HG02840 (cell line): ENCODE measurements around the gene GNAO1.

Experiments used
- ATAC-seq: cut with Tn5 transposase; IDR thresholded peaks from one replicate; pipeline ENCODE4 v1.9.1; 2021; ENCODE audit warnings: mild to moderate bottlenecking, moderate library complexity, moderate number of reproducible peaks; ENCODE audit not compliant: unreplicated experiment, low FRiP score

The GNAO1 gene

DNA sequence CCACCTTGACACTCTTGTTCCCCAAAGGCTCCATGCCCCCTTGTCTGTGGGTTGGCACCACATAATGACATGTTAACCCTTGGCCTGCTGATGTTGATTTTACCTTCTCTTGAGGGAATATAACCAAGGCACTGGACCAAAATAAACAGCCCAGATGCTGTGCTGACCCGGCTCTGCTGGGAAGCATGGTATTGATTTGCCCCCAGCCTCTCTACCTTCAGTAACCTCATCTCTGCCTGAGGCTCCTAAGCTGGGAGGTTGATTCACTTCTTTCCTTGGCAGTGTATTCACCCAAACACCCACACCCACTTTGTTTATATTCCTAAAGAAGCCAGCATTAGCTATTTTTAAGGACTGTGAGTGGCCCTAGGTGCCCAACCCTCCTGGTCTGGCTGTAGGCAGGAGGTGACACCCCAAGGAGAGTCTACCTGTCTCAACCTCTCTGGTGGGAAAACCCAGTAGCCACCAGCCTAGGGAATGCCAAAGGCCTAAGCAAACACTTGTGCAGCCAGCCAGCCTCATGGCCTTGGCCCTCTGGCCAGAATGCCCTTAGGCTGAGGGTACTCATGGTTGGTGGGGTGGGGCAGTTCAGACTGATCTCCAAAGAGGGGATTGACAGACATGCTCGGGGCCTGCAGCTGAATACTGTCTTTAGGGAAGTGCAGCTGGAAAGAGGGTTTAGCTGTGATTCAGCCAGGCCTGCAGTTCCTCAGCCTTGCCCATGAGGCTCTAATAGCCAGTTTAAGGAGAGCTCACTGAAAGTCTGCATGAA is 42.7 kb downstream of the GNAO1 start:
- ATAC-seq = no peak

DNA sequence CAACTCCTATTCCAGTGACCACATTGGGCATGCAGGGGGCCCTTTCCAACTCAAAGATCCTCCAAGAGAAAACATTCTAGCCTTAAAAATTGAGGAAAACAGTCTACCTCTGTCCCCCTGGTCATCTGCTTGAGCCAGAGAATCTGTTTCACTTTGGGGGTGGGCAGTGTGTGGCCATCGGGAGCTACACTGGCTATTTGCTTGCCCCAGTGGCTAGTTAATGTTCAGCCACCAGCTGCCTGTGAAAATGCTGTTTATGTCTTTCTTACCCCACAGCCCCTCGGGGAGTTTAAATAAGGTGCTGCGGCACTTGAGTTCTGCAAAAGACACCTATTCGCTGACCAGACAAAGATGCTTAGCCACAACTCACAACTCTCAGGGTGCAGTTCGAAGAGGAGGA is 43.4 kb downstream of the GNAO1 start:
- ATAC-seq = no peak

GRCh38 chr16:56237451-56237930 is 46.2 kb downstream of the GNAO1 start:
- ATAC-seq = no peak

DNA sequence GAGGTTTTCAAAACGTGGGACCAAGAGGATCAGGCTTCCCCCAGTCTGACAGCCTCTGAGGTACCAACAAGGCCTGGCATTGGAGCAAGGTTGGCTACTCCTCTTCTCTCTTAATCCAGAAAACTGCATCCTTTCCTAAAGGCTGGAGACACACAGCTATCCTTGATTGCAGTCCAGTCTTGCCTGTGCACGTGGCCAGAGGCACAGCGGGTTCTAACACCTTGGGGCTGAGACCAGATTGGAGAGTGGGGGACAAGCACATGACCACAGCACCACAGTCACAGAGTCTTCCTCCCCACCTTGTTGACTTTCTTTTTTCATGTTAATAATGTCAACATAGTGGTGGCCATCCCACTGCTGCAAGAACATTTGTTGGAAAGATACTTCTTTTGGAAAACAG is 46.9 kb downstream of the GNAO1 start:
- no peak for ATAC-seq

DNA sequence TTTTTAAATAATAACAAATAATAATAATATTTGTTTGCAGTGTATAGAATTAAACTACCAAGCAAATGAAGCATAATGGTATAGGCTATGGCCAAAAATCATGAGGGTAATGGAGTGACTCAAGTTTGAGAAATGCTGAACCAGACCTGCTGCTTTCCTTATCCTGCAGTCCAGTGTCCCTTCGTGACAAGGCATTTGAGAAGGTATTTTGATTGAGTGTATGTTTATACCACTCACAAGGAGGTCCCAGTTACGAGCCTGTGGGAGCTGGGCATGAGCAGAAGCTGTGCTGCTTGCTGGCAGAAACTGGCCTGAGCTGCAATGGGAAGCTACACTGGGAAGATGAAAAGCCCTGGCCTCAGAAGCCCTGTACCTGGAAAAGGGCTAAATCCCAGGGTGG is 50.3 kb downstream of the GNAO1 start:
- no peak for ATAC-seq

DNA sequence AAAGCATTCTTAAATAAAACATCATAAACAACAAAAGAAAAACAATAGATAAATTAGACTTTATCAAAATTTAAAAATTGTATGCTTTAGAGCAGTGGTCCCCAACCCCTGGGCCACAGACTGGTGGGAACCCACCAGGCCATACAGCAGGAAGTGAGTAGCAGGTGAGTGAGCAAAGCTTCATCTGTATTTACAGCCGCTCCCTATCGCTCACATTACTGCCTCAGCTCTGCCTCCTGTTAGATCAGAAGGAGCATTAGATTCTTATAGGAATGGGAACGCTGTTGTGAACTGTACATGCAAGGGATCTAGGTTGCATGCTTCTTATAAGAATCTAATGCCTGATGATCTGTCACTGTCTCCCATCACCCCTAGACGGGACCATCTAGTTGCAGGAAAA is 51.5 kb downstream of the GNAO1 start:
- ATAC-seq = no peak

- ATAC-seq = no peak
These were observed 53.3 kb downstream of the GNAO1 start for GRCh38 chr16:56244612-56245011.

DNA sequence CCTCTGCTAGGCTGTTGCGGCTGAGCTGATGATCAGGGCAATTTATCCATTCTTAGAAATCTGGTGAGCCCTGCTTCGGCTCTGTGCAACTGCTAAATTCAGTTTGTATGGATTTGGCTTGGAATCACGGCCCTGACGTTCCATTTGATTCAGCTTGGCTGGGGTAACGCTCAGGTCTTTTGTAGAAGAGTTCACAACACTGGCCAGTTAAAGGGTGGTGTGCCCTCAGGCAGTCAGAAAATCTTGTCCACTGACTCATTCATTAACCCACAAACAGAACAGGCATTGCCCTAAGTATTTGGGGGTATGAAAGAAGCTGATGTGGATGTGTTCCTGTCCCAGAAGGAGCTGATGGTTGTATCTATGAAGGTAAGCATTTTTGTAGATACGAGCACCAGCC is 53.9 kb downstream of the GNAO1 start:
- no peak for ATAC-seq

GRCh38 chr16:56246051-56246817 is 54.9 kb downstream of the GNAO1 start:
- ATAC-seq = no peak

DNA sequence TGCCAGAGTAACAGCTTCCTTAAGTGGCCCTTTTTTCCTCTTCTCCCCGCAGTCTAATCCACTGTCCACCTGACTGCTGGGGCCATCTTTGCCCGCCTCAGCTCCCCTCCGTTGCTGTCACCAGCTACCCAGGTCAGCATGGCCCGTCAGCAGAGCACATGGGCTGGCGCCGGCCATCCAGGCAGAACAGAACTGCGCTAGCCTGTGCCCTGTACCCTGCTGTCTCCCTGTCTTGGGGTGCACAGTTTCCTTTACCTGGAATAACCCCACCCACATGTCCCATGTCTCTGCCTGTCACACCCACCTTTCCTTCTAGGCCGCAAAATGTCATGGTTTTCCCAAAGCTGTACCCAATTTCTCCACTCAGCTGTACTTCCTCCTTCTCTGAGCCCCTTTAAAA is 55.7 kb downstream of the GNAO1 start:
- ATAC-seq = no peak

GRCh38 chr16:56247808-56248207 is 56.5 kb downstream of the GNAO1 start:
- ATAC-seq = no peak

DNA sequence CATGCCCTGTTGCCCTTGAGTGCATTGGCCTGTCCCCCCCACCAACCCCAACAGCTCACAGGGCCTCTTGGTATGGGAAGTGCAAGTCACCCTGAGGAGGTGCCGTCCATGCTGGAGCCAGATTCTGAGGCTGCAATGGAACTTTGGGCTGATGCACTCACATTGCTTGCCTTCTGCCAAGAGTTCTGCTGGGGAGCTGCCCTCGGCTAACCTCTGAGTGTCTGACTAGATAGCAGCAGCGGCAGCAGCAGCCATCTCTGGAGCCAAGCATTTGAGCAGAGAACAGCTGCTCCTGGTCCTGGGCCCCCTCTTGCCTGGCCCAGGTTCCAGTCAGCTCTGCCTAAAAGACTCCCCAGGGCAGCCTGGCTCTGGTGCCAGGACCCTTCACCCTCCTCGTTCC is 61.5 kb downstream of the GNAO1 start:
- no peak for ATAC-seq

GRCh38 chr16:56255904-56256303 is 64.6 kb downstream of the GNAO1 start:
- no peak for ATAC-seq

DNA sequence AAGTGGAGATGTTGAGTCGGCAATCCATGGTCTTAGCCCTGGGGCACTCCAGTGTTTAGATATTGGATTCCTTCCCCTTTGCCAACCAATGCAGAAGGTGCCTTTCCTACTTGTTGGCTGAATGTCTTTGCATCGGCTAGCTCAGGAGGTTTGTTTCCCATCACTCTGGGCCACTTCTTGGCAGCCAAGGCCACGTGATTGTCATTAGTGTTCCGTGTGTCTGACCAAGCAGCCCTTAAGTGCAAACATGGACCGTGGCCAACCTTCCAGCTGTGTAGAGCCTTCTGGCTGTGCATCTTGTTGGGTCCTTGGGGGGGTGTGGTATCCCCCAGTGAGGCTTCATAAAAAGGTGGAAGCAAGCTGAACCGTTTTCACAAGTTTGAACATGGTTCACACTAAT is 66.0 kb downstream of the GNAO1 start:
- ATAC-seq = no peak

DNA sequence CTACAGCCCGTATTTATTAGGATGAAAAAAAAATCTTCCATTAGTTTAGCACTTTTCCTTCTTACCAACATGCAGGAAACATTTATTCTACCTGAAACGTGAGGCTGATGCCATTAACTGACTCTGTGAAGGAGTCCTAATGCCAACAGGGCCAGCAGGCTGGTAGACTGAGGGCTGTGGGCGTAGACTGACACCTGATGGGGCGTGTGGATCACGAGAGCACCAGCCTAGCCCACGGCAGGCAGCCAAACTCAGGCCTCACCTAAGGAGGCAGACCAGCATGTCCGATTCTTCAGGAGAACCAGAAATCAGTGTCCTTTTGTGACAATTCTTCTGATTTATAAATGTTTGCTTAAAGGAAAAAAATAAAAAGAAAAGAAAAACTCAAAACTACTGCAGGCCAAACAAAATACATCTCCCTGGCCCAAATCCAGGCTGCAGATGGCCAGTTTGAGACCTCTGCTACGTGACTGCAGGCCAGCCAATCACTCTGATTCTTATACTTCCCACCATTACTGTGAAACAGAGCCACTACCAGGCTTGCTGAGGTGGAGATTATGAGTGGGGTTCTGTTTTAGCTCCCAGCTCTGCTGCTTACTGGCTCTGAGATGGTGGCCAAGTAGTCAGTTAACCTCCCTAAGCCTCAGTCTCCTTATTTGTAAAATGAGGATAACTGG is 66.5 kb downstream of the GNAO1 start:
- no peak for ATAC-seq

- no peak for ATAC-seq
These were observed 67.5 kb downstream of the GNAO1 start for GRCh38 chr16:56258508-56259424.

DNA sequence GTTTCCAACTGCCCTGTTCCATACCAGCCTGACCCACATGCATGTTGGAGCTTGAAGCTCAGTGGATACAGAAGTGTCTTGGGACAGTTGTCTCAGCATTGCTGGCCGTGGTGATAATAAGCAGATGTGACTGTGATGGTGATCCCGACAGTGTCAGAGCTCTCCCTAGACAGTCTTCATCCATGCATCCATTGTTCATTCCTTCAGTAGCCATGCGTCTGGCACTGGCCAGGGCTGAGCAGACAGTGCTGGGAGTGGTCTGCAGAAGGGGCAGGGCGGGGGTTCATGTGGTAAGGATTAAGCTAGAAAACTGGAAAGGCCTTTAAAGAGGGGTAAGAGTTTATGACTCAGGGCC is 68.1 kb downstream of the GNAO1 start:
- ATAC-seq = no peak

DNA sequence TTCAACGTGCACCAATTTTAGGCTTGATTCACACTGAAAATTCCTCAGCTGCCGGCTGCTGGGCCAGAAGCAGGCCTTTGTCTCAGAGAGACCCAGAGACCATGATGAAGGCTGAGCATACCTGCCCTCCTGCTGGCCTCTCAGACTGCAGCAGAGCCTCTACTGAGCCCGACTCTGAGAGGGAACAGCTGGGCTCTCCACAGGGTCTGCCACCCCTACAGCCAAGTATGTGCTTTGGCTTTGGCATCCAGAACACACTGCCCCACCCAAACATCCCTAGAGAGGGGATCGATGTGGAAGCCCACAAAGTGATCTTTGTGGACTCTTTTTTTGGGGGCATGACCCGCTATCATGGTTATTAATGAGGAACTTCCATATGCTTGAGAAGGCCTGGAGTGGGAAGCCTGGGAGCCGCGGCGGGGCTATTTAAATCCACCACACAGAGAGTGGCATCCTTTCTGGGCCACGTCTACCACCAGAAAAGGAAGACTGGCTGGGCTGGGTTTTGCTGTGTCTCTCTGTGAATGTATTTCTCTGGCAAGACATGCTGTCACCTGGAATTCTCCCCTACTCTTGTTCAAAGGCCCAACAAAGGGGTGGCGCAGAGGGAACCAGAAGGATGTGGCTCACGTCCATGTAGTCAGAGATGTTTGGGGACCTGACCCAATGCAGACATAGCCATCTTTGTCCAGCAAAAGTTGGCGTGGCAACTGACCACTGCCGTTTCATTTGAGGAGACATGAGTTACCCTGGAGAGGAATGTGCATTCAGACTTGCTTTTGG is 69.3 kb downstream of the GNAO1 start:
- ATAC-seq = no peak

GRCh38 chr16:56261656-56262055 is 70.4 kb downstream of the GNAO1 start:
- ATAC-seq = no peak

- no peak for ATAC-seq
These were observed 70.9 kb downstream of the GNAO1 start for GRCh38 chr16:56262148-56262547.
